H9 (cell line): ENCODE data around the gene LAMTOR4. TPM values are rescaled to one million over a fixed set of nuclear protein-coding genes. Genes with fewer than 3 reads are reported as not detected.

ENCODE experiments used
- DNase-seq: peaks from one replicate; pipeline ENCODE4 v3.0.0-alpha.2; 2017
- H2AFZ ChIP-seq: one replicate; pipeline ENCODE4 v1.6.1; 2013; ENCODE audit warnings: mild to moderate bottlenecking, low read length, control low read depth, moderate library complexity
- H2AK5ac ChIP-seq: 2 replicates; pipeline ENCODE4 v1.6.1; 2013; ENCODE audit warnings: low read length, control low read depth, mixed read lengths; ENCODE audit not compliant: insufficient read length
- H2BK120ac ChIP-seq: one replicate; pipeline ENCODE4 v1.6.1; 2013; ENCODE audit warnings: low read depth, mild to moderate bottlenecking, low read length, control low read depth, inconsistent platforms; ENCODE audit not compliant: poor library complexity, severe bottlenecking
- H2BK12ac ChIP-seq: 2 replicates; pipeline ENCODE4 v1.6.1; 2013; ENCODE audit warnings: low read length, control low read depth, mixed read lengths, low read depth; ENCODE audit not compliant: insufficient read length
- H2BK15ac ChIP-seq: 2 replicates; pipeline ENCODE4 v1.6.1; 2013; ENCODE audit warnings: low read depth, low read length, control low read depth
- H2BK20ac ChIP-seq: one replicate; pipeline ENCODE4 v1.6.1; 2013; ENCODE audit warnings: low read depth, mild to moderate bottlenecking, low read length, control low read depth, inconsistent platforms; ENCODE audit not compliant: poor library complexity, severe bottlenecking
- H2BK5ac ChIP-seq: 2 replicates; pipeline ENCODE4 v1.6.1; 2013; ENCODE audit warnings: low read length, control low read depth, mixed read lengths; ENCODE audit not compliant: insufficient read length
- H3K14ac ChIP-seq: 2 replicates; pipeline ENCODE4 v1.6.1; 2013; ENCODE audit warnings: low read length, control low read depth; ENCODE audit not compliant: insufficient read depth
- H3K18ac ChIP-seq: 2 replicates; pipeline ENCODE4 v1.6.1; 2013; ENCODE audit warnings: low read depth, mild to moderate bottlenecking, mixed read lengths, low read length, control low read depth; ENCODE audit not compliant: insufficient read length
- H3K23ac ChIP-seq: 2 replicates; pipeline ENCODE4 v1.6.1; 2013; ENCODE audit warnings: low read length, control low read depth, mixed read lengths, low read depth; ENCODE audit not compliant: insufficient read length
- H3K23me2 ChIP-seq: 2 replicates; pipeline ENCODE4 v1.6.1; 2013; ENCODE audit warnings: low read depth, mild to moderate bottlenecking, mixed read lengths, low read length, control low read depth; ENCODE audit not compliant: insufficient read length, poor library complexity, severe bottlenecking
- H3K27ac ChIP-seq: 2 replicates; pipeline ENCODE4 v1.5.1; 2013; ENCODE audit warnings: low read length, control low read depth, mixed read lengths, low read depth; ENCODE audit not compliant: insufficient read length
- H3K27me3 ChIP-seq: 2 replicates; pipeline ENCODE4 v1.6.1; 2013; ENCODE audit warnings: low read length, control low read depth, inconsistent platforms; ENCODE audit not compliant: insufficient read depth
- H3K4ac ChIP-seq: 2 replicates; pipeline ENCODE4 v1.6.1; 2013; ENCODE audit warnings: low read depth, mild to moderate bottlenecking, control low read depth, inconsistent platforms, low read length, moderate library complexity
- H3K4me1 ChIP-seq: 2 replicates; pipeline ENCODE4 v1.6.1; 2013; ENCODE audit warnings: low read length, control low read depth, inconsistent platforms; ENCODE audit not compliant: insufficient read depth
- H3K4me2 ChIP-seq: 2 replicates; pipeline ENCODE4 v1.6.1; 2013; ENCODE audit warnings: low read length, control low read depth, mixed read lengths; ENCODE audit not compliant: insufficient read length, insufficient read depth
- H3K56ac ChIP-seq: 2 replicates; pipeline ENCODE4 v1.6.1; 2013; ENCODE audit warnings: low read depth, mild to moderate bottlenecking, mixed read lengths, low read length, control low read depth; ENCODE audit not compliant: insufficient read length
- H3K79me1 ChIP-seq: 2 replicates; pipeline ENCODE4 v1.6.1; 2013; ENCODE audit warnings: low read depth, mild to moderate bottlenecking, moderate library complexity, low read length, control low read depth, inconsistent platforms; ENCODE audit not compliant: insufficient read depth, poor library complexity, severe bottlenecking
- H3K79me2 ChIP-seq: 2 replicates; pipeline ENCODE4 v1.6.1; 2013; ENCODE audit warnings: low read length, control low read depth, inconsistent platforms; ENCODE audit not compliant: insufficient read depth
- H3K9ac ChIP-seq: 2 replicates; pipeline ENCODE4 v1.6.1; 2013; ENCODE audit warnings: low read length, control low read depth, mixed read lengths; ENCODE audit not compliant: insufficient read length; ENCODE audit errors: extremely low read depth
- H3K9me3 ChIP-seq: one replicate; pipeline ENCODE4 v1.6.1; 2013; ENCODE audit warnings: low read depth, low read length, inconsistent platforms; ENCODE audit not compliant: control insufficient read depth
- H3T11ph ChIP-seq: one replicate; pipeline ENCODE4 v1.6.1; 2013; ENCODE audit warnings: mild to moderate bottlenecking, low read length, control low read depth, inconsistent platforms
- H4K20me1 ChIP-seq: one replicate; pipeline ENCODE4 v1.6.1; 2013; ENCODE audit not compliant: control insufficient read depth, insufficient read length, insufficient read depth
- H4K5ac ChIP-seq: 2 replicates; pipeline ENCODE4 v1.6.1; 2013; ENCODE audit warnings: low read depth, mild to moderate bottlenecking, mixed read lengths, low read length, control low read depth; ENCODE audit not compliant: insufficient read length
- H4K8ac ChIP-seq: replicated peaks from 2 replicates; pipeline ENCODE4 v1.6.1; 2013; ENCODE audit warnings: low read length, control low read depth, mixed read lengths, low read depth; ENCODE audit not compliant: insufficient read length
- H4K91ac ChIP-seq: 2 replicates; pipeline ENCODE4 v1.6.1; 2013; ENCODE audit warnings: low read depth, mild to moderate bottlenecking, moderate library complexity, mixed read lengths, low read length, control low read depth; ENCODE audit not compliant: insufficient read length
- H3K27ac Mint-ChIP-seq, 3 experiments: 2 replicates in 2 of 3; 3 replicates in 1 of 3; pipeline ENCODE4 v1.8.0; 2020 to 2021; ENCODE audit warnings: mixed read lengths in 3 of 3, mild to moderate bottlenecking in 1 of 3, moderate library complexity in 1 of 3
- H3K27me3 Mint-ChIP-seq: 2 replicates; pipeline ENCODE4 v1.8.0; 2021; ENCODE audit warnings: low read depth, mild to moderate bottlenecking, moderate library complexity, mixed read lengths
- H3K36me3 Mint-ChIP-seq, 3 experiments: 2 replicates in 2 of 3; 3 replicates in 1 of 3; pipeline ENCODE4 v1.8.0; 2020 to 2021; ENCODE audit warnings: low read depth in 3 of 3, mixed read lengths in 3 of 3; ENCODE audit not compliant: insufficient read depth in 1 of 3
- H3K4me1 Mint-ChIP-seq, 2 experiments: 2 replicates each; pipeline ENCODE4 v1.8.0; 2020; ENCODE audit warnings: mixed read lengths in 2 of 2
- H3K4me3 Mint-ChIP-seq, 2 experiments: 2 replicates in 1 of 2; 3 replicates in 1 of 2; pipeline ENCODE4 v1.8.0; 2020 to 2021; ENCODE audit warnings: mild to moderate bottlenecking in 2 of 2, mixed read lengths in 2 of 2, moderate library complexity in 1 of 2
- H3K9me3 Mint-ChIP-seq, 2 experiments: 2 replicates in 1 of 2; 3 replicates in 1 of 2; pipeline ENCODE4 v1.8.0; 2020; ENCODE audit warnings: mild to moderate bottlenecking in 2 of 2, mixed read lengths in 2 of 2, moderate library complexity in 1 of 2
- CTCF ChIP-seq: fragments of 200-600 bp; sonication (generic); conservative IDR thresholded peaks from 3 replicates; pipeline ENCODE4 v1.8.0; 2021; ENCODE audit warnings: antibody characterized with exemption, mild to moderate bottlenecking
- WGBS: extraction: QIAGEN DNeasy Blood & Tissue Kit; methylation state at CpG from one replicate; pipeline ENCODE4 v1.1.7; 2013; ENCODE audit warnings: missing lambda C conversion rate, low lambda C conversion rate, mixed read lengths; ENCODE audit not compliant: insufficient read length; ENCODE audit errors: extremely low coverage; 5-methylcytosine and 5-hydroxymethylcytosine counted together
- total RNA-seq: library from RNA; stranded (reverse); gene quantifications from 2 replicates; pipeline ENCODE4 v1.2.1, GENCODE V29; 2021

Gene LAMTOR4
- total RNA-seq, 1 experiment from 2014 or later = 179 TPM

- peaks cover 36 to 50% (median 47%) of the 10 kb centered on the region in 3 experiments for H3K36me3 Mint-ChIP-seq
These were observed 33.7 kb upstream of the LAMTOR4 start for GRCh38 chr7:100115026-100115425.

More at GRCh38 chr7:100115026-100115425, 33.7 kb upstream of the LAMTOR4 start:
- H4K5ac ChIP-seq = no peak overlapping the region
- no peak overlapping the region for H3T11ph ChIP-seq
- H3K4me1 ChIP-seq = no peaks in the 10 kb centered on the region
- H2BK12ac ChIP-seq = no peak overlapping the region
- H3K27ac Mint-ChIP-seq = no peak overlapping the region
- no peaks in the 10 kb centered on the region for H4K20me1 ChIP-seq
- no peak for DNase-seq
- H3K9ac ChIP-seq = no peak overlapping the region
- no peak overlapping the region for H3K4ac ChIP-seq
- H3K4me3 Mint-ChIP-seq = no peak overlapping the region
- H3K79me1 ChIP-seq = no peaks in the 10 kb centered on the region
- no peak overlapping the region for H2AK5ac ChIP-seq
- no peaks in the 10 kb centered on the region for H3K79me2 ChIP-seq
- H2BK15ac ChIP-seq = no peak overlapping the region
- no peaks in the 10 kb centered on the region for H3K27me3 Mint-ChIP-seq
- H3K27ac ChIP-seq = no peak overlapping the region
- H3K18ac ChIP-seq = no peak overlapping the region
- no peak overlapping the region for H3K56ac ChIP-seq
- H3K4me1 Mint-ChIP-seq = peaks cover under 1 to 3% of the 10 kb centered on the region in 2 experiments; a peak in 3 of 4 replicates
- no peak overlapping the region for H3K4me2 ChIP-seq
- no peak overlapping the region for H2BK5ac ChIP-seq
- H3K9me3 ChIP-seq = no peaks in the 10 kb centered on the region
- peaks cover 5% of the 10 kb centered on the region for H3K23me2 ChIP-seq
- H3K23ac ChIP-seq = no peak overlapping the region
- no peak overlapping the region for H2BK120ac ChIP-seq
- no peak for TF ChIP-seq CTCF
- H4K91ac ChIP-seq = no peak overlapping the region
- H3K14ac ChIP-seq = no peak overlapping the region
- no CpG with 5 or more reads among the region's 7 CpGs for WGBS
- H4K8ac ChIP-seq = no peak overlapping the region
- H3K27me3 ChIP-seq = no peaks in the 10 kb centered on the region
- H2BK20ac ChIP-seq = no peak overlapping the region
- no peaks in the 10 kb centered on the region for H3K9me3 Mint-ChIP-seq
- no peak overlapping the region for H2AFZ ChIP-seq
